ENCODE results near the gene STK36. TPM values are rescaled to one million over a fixed set of nuclear protein-coding genes. Genes with fewer than 3 reads are reported as not detected.

STK36 gene
- total and polyA plus RNA-seq, 2 donors (not counting 3 experiments of a cell fraction or from before 2014, with no cell fraction given): 40.9 to 65.2 TPM

DNA sequence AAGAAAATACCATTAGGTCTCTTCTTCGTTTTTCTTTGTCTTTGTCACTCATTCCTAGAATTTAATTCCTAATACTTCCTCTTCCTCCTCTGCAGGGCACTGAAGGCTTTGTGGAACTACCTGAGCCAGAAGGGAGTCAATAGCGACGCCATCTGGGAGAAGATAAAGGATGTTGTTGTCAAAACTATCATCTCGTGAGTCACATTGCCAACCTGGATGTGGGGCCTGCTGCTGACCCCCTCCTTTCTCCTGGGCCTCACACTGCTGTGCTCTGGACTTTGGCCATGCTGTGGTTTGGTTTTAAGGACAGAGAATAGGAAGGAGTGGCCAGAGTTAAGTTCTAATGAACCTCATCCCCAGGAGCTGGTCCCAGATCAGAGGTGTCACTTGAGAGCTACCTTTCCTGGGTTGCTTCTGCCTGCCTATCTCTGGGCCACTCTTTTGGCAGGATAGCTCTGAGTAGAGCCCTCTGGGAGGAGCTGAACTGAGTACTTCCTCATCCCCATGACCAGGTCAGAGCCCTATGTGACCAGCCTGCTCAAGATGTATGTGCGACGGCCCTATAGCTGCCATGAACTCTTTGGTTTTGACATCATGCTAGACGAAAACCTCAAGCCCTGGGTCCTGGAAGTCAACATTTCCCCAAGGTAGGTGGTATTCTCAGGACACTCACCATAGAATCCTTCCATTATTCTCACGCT is 77.0 kb downstream of the STK36 start:
- CTCF ChIA-PET: interaction anchor here (0.7 to 1.2 kb wide), 3 partner anchors 99 to 149 kb away, joined by 3 read pairs; no protein-coding TSS in a partner anchor

More for the DNA sequence above, 77.0 kb downstream of the STK36 start:
- DNase-seq (ENCODE audit: low read depth, low spot score) (no peak), FAIRE-seq (no peak)
- Histone ChIP-seq H3K36me3 (ENCODE audit: control insufficient read depth in 2 of 2, extremely low read depth in 1 of 2, insufficient read depth in 2 of 2, low read length in 2 of 2) (peaks cover 35 to 48% of the 10 kb centered on the region in 2 experiments), H3K4me1 (ENCODE audit: control insufficient read depth, extremely low read depth, insufficient read depth, low read length) (no peaks in the 10 kb centered on the region), H3K9ac (replicated peaks; ENCODE audit: extremely low read depth, insufficient read depth, low read length) (no peak overlapping the region), H2AFZ (ENCODE audit: low read depth, low read length) (no peak overlapping the region), H3K4me3 (replicated peaks in 1 of 3; ENCODE audit: insufficient read depth in 1 of 3, low read depth in 1 of 3, low read length in 3 of 3) (no peak overlapping the region), H3K79me2 (ENCODE audit: control insufficient read depth, insufficient read depth, low read length) (no peaks in the 10 kb centered on the region), H3K27me3 (ENCODE audit: control insufficient read depth in 2 of 2, insufficient read depth in 2 of 2, low read length in 2 of 2) (no peaks in the 10 kb centered on the region), H3K27ac (ENCODE audit: insufficient read depth, low read depth, low read length) (no peak overlapping the region), H3K9me1 (replicated peaks; ENCODE audit: control insufficient read depth, extremely low read depth, insufficient read depth, low read length) (no peaks in the 10 kb centered on the region), H3K9me3 (replicated peaks; ENCODE audit: control insufficient read depth, insufficient read depth, low read length) (no peaks in the 10 kb centered on the region), H4K20me1 (replicated peaks; ENCODE audit: control insufficient read depth, extremely low read depth, insufficient read depth, low read length) (no peaks in the 10 kb centered on the region), H3K4me2 (ENCODE audit: insufficient read depth, low read length) (no peak overlapping the region)
- TF ChIP-seq, protein P1, sequence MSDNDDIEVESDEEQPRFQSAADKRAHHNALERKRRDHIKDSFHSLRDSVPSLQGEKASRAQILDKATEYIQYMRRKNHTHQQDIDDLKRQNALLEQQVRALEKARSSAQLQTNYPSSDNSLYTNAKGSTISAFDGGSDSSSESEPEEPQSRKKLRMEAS (IDR thresholded peaks at IDR 0.05; ENCODE audit: insufficient read depth, insufficient read length): no peak
- TF ChIP-seq JUN (IDR thresholded peaks at IDR 0.05; ENCODE audit: borderline replicate concordance, insufficient read depth, insufficient read length, low read depth): no peak
- TF ChIP-seq POLR2A (IDR thresholded peaks at IDR 0.05; ENCODE audit: low read depth, low read length): no peak
- TF ChIP-seq, protein P2, sequence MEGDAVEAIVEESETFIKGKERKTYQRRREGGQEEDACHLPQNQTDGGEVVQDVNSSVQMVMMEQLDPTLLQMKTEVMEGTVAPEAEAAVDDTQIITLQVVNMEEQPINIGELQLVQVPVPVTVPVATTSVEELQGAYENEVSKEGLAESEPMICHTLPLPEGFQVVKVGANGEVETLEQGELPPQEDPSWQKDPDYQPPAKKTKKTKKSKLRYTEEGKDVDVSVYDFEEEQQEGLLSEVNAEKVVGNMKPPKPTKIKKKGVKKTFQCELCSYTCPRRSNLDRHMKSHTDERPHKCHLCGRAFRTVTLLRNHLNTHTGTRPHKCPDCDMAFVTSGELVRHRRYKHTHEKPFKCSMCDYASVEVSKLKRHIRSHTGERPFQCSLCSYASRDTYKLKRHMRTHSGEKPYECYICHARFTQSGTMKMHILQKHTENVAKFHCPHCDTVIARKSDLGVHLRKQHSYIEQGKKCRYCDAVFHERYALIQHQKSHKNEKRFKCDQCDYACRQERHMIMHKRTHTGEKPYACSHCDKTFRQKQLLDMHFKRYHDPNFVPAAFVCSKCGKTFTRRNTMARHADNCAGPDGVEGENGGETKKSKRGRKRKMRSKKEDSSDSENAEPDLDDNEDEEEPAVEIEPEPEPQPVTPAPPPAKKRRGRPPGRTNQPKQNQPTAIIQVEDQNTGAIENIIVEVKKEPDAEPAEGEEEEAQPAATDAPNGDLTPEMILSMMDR (IDR thresholded peaks at IDR 0.05; ENCODE audit: extremely low read depth in 1 of 2, insufficient read depth in 1 of 2, low read depth in 1 of 2, low read length in 2 of 2): no peak
- no TSS peak for BruUV-seq (replicated peaks)
- dilution Hi-C loops (cut with MboI; ENCODE audit: extremely low pct_ligation_motif_present, low sequenced_read_pairs) (no loop called here), intact Hi-C loops (cut with micrococcal nuclease) (no loop called here)
- POLR2A ChIA-PET: no interaction called here

Other genes with a start within 250 kb of the STK36 start
- gene USP37, start 103.7 kb upstream of the STK36 start, total RNA-seq: 13.1 and 14.4 TPM in 2 replicates
- 1.3 and 1.9 TPM in 2 replicates for gene USP37, start 103.7 kb upstream of the STK36 start, polyA plus RNA-seq
- 63.2 and 68.9 TPM in 2 replicates for gene CNOT9, start 103.2 kb upstream of the STK36 start, total RNA-seq
- 53.2 and 57.3 TPM in 2 replicates for gene CNOT9, start 103.2 kb upstream of the STK36 start, polyA plus RNA-seq
- 1.4 and 3.1 TPM in 2 replicates for gene PLCD4, start 64.2 kb upstream of the STK36 start, total RNA-seq
- 2.2 and 2.3 TPM in 2 replicates for gene PLCD4, start 64.2 kb upstream of the STK36 start, polyA plus RNA-seq
- 31.4 and 34.5 TPM in 2 replicates for gene ZNF142, start 12.5 kb upstream of the STK36 start, total RNA-seq
- 14.5 and 16.0 TPM in 2 replicates for gene ZNF142, start 12.5 kb upstream of the STK36 start, polyA plus RNA-seq
- gene BCS1L, start 12.4 kb upstream of the STK36 start, total RNA-seq: 43.0 and 57.4 TPM in 2 replicates
- 70.3 and 82.1 TPM in 2 replicates for gene BCS1L, start 12.4 kb upstream of the STK36 start, polyA plus RNA-seq
- gene RNF25, start 84 bp upstream of the STK36 start, total RNA-seq: 38.2 and 39.1 TPM in 2 replicates
- 54.7 and 61.1 TPM in 2 replicates for gene RNF25, start 84 bp upstream of the STK36 start, polyA plus RNA-seq
- 41.0 and 45.0 TPM in 2 replicates for gene TTLL4, start 38.7 kb downstream of the STK36 start, total RNA-seq
- 26.7 and 30.5 TPM in 2 replicates for gene TTLL4, start 38.7 kb downstream of the STK36 start, polyA plus RNA-seq
- 12.6 and 15.1 TPM in 2 replicates for gene CYP27A1, start 110.1 kb downstream of the STK36 start, total RNA-seq
- 30.3 and 34.9 TPM in 2 replicates for gene CYP27A1, start 110.1 kb downstream of the STK36 start, polyA plus RNA-seq
- not detected in 2 replicates for gene PRKAG3, start 159.7 kb downstream of the STK36 start, total RNA-seq
- gene PRKAG3, start 159.7 kb downstream of the STK36 start, polyA plus RNA-seq: not detected in 2 replicates
- gene WNT6, start 187.7 kb downstream of the STK36 start, total RNA-seq: not detected in 2 replicates
- gene WNT6, start 187.7 kb downstream of the STK36 start, polyA plus RNA-seq: not detected in 2 replicates
- not detected in 2 replicates for gene WNT10A, start 208.8 kb downstream of the STK36 start, total RNA-seq
- gene WNT10A, start 208.8 kb downstream of the STK36 start, polyA plus RNA-seq: not detected in 2 replicates